ENCODE measurements around the gene PCGF1.
A peak's percentile ranks its signal among the peaks of the same experiment; 100 is the strongest.

The PCGF1 gene

GRCh38 chr2:74474899-74475298, 32.6 kb downstream of the PCGF1 start:
- H3K27ac ChIP-seq (replicated peaks) = no peak overlapping the region
- no peaks in the 10 kb centered on the region for H3K27me3 ChIP-seq (ENCODE audit: insufficient read depth, poor library complexity, severe bottlenecking)
- DNase-seq (ENCODE audit: low read depth in 1 of 2, low spot score in 1 of 2) = no peak
- H3K4me3 ChIP-seq (replicated peaks; ENCODE audit: insufficient read depth, low read length) = no peak overlapping the region
- TF ChIP-seq CTCF (IDR thresholded peaks at IDR 0.05; ENCODE audit: insufficient read depth, low read length) (no peak), REST (IDR thresholded peaks at IDR 0.05; ENCODE audit: insufficient replicate concordance, low read depth) (no peak), SPI1 (IDR thresholded peaks at IDR 0.05; ENCODE audit: borderline replicate concordance, low read depth) (no peak), POLR2AphosphoS5 (IDR thresholded peaks at IDR 0.05; ENCODE audit: low read depth) (no peak), GABPA (IDR thresholded peaks at IDR 0.05; ENCODE audit: low read depth) (no peak)

- Histone ChIP-seq H3K27ac (replicated peaks) (no peak overlapping the region), H3K4me3 (replicated peaks; ENCODE audit: insufficient read depth, low read length) (no peak overlapping the region), H3K27me3 (ENCODE audit: insufficient read depth, poor library complexity, severe bottlenecking) (no peaks in the 10 kb centered on the region)
- no peak for TF ChIP-seq GABPA (IDR thresholded peaks at IDR 0.05; ENCODE audit: low read depth)
- TF ChIP-seq REST (IDR thresholded peaks at IDR 0.05; ENCODE audit: insufficient replicate concordance, low read depth) = no peak
- TF ChIP-seq SPI1 (IDR thresholded peaks at IDR 0.05; ENCODE audit: borderline replicate concordance, low read depth) = no peak
- TF ChIP-seq CTCF (IDR thresholded peaks at IDR 0.05; ENCODE audit: insufficient read depth, low read length) = no peak
- no peak for DNase-seq (ENCODE audit: low read depth in 1 of 2, low spot score in 1 of 2)
Observed at GRCh38 chr2:74474481-74474880, 33.0 kb downstream of the PCGF1 start.

- H3K27ac ChIP-seq (replicated peaks) = peak overlapping the region; percentile 82
Observed at GRCh38 chr2:74472945-74473258, 34.6 kb downstream of the PCGF1 start.

More at GRCh38 chr2:74472945-74473258, 34.6 kb downstream of the PCGF1 start:
- no peak for TF ChIP-seq SPI1 (IDR thresholded peaks at IDR 0.05; ENCODE audit: borderline replicate concordance, low read depth)
- no peak for TF ChIP-seq CTCF (IDR thresholded peaks at IDR 0.05; ENCODE audit: insufficient read depth, low read length)
- no peak for TF ChIP-seq GABPA (IDR thresholded peaks at IDR 0.05; ENCODE audit: low read depth)
- no peak for TF ChIP-seq REST (IDR thresholded peaks at IDR 0.05; ENCODE audit: insufficient replicate concordance, low read depth)
- no peak for TF ChIP-seq POLR2AphosphoS5 (IDR thresholded peaks at IDR 0.05; ENCODE audit: low read depth)
- DNase-seq (ENCODE audit: low read depth in 1 of 2, low spot score in 1 of 2) = no peak
- H3K27me3 ChIP-seq (ENCODE audit: insufficient read depth, poor library complexity, severe bottlenecking) = no peaks in the 10 kb centered on the region
- H3K4me3 ChIP-seq (replicated peaks; ENCODE audit: insufficient read depth, low read length) = peak overlapping the region; percentile 76

All from HL-60 (cell line).